Hypothalamus (tissue), 51 donors: ENCODE measurements around the gene ANKZF1.

Experiments used
- DNase-seq, 51 donors: peaks; one replicate each; lab custom pipeline; 2025; lab: John Stamatoyannopoulos, UW

The ANKZF1 gene

DNA sequence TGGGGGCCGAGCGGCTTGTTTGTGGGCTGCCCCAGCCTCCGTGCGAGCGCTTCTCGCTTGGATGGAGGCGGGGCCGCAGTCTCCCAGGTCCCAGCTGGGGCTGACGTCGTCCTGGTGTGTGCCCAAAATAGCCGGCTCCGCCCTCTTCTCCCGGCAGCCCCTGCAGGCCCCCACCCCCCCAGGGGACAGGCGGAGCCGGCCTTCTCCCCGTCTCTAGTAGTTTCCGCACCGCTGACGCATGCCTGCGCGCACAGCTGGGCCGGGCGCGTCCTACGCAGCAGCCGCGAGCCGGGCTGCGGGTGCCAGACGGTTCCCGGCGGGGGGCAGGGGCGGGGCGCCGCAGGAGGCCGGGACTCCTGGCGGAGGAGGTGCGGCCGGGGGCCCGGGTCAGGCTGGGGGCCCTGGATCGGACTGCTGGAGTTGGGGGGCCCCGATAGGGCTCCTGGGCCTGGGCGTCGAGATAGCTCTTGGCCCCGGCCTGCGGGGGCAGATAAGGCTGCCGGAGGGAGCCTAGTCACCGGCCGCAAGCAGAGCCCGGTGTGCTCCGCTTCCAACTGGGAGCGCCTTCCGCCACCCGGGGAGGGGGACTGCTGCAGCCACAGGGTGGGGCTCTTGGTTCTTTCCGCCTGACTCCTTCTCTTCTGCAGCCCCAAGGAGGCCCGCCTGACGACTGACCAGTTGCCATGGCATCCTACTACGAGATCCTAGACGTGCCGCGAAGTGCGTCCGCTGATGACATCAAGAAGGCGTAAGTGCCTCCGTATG is 49.7 kb downstream of the ANKZF1 start, which contains the start of gene DNAJB2:
Gene DNAJB2, plus strand, starts transcription at position 216 of the 765 bp plus-strand sequence. Its CDS starts 468 bp downstream, at position 684.
- peak; percentile 71 to 99 (median 98) for DNase-seq

- peak in 2 of 51 donors; percentile 44 to 66 for DNase-seq
Measured at GRCh38 chr2:219279916-219280516, 50.4 kb downstream of the ANKZF1 start.

DNA sequence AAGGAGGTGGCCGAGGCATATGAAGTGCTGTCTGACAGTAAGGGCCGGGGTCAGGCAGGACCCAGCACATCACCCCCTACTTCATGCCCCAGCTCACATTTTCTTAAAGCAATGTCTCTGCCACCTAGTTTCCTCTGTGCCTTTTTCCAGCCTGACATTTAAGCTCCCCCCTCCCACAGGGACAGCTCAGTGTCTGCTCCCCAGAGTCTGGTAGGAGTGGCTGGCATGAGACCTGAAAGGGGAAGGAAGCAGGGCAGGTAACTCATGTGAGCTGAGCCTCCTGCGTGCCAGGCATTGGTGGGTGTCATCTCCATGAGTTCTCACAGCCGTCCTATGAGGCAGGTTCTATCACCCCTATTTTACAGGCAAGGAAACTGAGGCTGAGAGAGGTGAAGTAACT is 51.0 kb downstream of the ANKZF1 start:
- DNase-seq = peak in 2 of 51 donors; percentile 40 to 53

GRCh38 chr2:219281588-219281987 is 52.0 kb downstream of the ANKZF1 start:
- peak in 1 of 51 donors; percentile 22 for DNase-seq

DNA sequence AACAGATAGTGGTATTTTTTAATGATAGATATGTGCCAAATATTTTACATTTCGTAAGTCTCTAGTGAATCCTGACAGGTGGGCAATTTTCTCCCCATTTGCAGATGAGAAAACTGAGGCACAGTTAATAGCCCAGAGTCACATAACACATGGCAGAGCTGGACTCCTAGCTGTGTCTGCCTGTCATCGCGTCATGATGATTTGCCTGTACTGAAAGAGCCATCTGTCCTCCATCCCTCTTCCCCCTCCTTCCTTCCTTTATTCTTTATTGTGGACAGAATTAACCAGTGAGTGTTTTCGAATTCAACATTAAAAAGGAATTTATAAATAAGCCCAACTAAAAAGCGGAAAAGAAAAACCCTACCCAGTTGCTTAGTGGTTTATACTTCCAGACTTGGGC is 52.8 kb downstream of the ANKZF1 start:
- peak in 18 of 51 donors; percentile 5 to 71 (median 44) for DNase-seq

- peak in 5 of 51 donors; percentile 13 to 55 (median 32) for DNase-seq
Measured at GRCh38 chr2:219282943-219283581, 53.5 kb downstream of the ANKZF1 start.

DNA sequence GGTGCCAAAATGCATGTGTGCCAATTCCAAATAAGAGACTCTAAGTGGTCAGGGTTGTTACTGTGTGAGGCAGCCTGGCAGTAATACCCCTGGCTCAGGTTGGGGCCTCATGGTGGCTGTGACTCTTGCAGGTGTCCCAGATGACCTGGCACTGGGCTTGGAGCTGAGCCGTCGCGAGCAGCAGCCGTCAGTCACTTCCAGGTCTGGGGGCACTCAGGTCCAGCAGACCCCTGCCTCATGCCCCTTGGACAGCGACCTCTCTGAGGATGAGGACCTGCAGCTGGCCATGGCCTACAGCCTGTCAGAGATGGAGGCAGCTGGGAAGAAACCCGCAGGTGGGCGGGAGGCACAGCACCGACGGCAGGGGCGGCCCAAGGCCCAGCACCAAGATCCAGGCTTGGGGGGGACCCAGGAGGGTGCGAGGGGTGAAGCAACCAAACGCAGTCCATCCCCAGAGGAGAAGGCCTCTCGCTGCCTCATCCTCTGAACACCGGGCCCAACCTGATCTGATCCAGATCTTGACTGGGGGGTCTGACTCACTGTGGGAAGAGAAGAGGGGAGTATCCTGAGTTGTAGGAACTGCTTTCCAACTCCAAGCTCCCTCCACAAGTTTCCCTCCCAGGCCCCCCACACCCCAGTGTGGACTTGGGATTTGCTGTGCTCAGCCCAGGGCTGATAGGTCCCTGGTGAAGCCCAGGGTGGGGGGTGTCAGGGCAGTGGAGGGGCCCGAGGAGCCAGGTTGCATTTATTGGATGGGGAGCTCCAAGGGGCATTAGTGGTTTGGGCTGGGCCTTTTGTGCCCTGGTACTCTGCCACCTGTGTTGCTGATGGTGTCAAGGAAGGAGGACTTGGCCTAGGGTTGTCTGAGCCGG is 55.1 kb downstream of the ANKZF1 start:
- no peak for DNase-seq

DNA sequence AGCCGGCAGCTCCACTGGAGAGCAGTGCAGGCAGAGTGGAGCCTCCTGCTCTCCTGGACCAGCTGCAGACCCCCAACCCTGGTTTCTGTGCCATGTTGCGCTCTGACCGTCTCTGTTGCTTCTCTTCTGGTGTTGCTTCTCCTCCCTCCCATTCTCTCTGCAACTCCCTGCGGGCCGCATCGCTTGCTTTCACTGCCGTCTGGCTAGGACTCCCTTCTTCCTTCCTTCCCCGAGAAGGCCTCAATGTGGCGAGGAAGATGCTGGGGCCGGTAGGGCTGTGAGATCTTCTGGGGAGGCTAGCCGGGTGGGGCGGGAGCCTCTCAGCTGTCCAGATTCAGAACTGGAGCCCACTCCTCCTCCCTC is 55.7 kb downstream of the ANKZF1 start:
- DNase-seq = no peak

DNA sequence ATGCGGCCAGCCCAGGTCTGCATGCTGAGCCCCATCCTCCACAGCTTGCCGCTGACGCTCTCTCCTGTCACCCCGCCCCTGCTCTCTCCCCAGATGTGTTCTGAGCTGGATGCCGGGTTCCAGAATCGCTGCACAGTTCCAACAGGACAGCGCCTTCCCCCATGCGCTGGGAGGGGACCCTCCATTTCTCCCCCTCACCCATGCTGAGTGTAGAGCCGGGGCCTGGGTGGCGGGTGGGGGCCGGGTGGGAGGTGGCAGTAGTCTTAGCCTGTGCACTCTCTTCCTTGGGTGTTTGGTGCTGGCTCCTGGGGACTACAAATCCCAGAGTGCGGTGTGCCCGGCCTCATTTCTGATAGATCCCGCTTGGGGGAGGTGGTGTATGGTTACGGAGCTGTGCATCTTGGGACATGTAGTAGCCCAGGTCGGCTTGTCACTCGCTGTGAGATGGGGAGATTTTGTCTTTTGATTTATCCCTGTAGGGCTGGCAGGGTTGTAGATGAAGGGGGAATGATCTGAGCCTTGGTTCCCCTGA is 56.4 kb downstream of the ANKZF1 start:
- DNase-seq = peak in 26 of 51 donors; percentile 17 to 82 (median 50)
